GM12872 (cell line): ENCODE measurements around the gene CCDC27.

ENCODE experiments used
- CTCF ChIP-seq: IDR thresholded peaks from 3 replicates; pipeline ENCODE4 v1.5.1; 2011; ENCODE audit warnings: low read depth, mild to moderate bottlenecking, low read length, moderate library complexity; ENCODE audit not compliant: insufficient read depth

Gene CCDC27

GRCh38 chr1:3721955-3722465, 30.2 kb upstream of the CCDC27 start:
- no peak for TF ChIP-seq CTCF

GRCh38 chr1:3722846-3723245, 29.4 kb upstream of the CCDC27 start:
- no peak for TF ChIP-seq CTCF

GRCh38 chr1:3724416-3725030, 27.7 kb upstream of the CCDC27 start:
- TF ChIP-seq CTCF, result peak; percentile 96

GRCh38 chr1:3725366-3725765, 26.9 kb upstream of the CCDC27 start:
- TF ChIP-seq CTCF, result no peak

GRCh38 chr1:3727042-3727824, 25.0 kb upstream of the CCDC27 start:
- peak; percentile 70 for TF ChIP-seq CTCF

GRCh38 chr1:3727825-3728776, 24.1 kb upstream of the CCDC27 start:
- TF ChIP-seq CTCF, result no peak
